GM12878 (cell line): ENCODE measurements around the gene FLAD1. TPM values are rescaled to one million over a fixed set of nuclear protein-coding genes. Genes with fewer than 3 reads are reported as not detected.

Experiments used
- CBX5 ChIP-seq: sonication (generic); IDR thresholded peaks from 2 replicates; pipeline ENCODE4 v1.6.1; 2016; ENCODE audit warnings: low read depth, moderate library complexity, mild to moderate bottlenecking, inconsistent platforms
- CHD1 ChIP-seq: IDR thresholded peaks from 2 replicates; pipeline ENCODE4 v1.6.1; 2012; ENCODE audit warnings: low read depth, low read length, improper control_type of control experiment
- E2F8 ChIP-seq: fragments of 450-650 bp; IDR thresholded peaks from 2 replicates; pipeline ENCODE4 v1.6.1; 2018; ENCODE audit warnings: mild to moderate bottlenecking, low read depth, moderate library complexity; ENCODE audit not compliant: partially characterized antibody
- EZH2 ChIP-seq: IDR thresholded peaks from 2 replicates; pipeline ENCODE4 v1.6.1; 2012; ENCODE audit warnings: low read depth, mild to moderate bottlenecking, control low read depth, inconsistent platforms, low read length, borderline replicate concordance; ENCODE audit not compliant: control insufficient read depth
- FOS ChIP-seq: IDR thresholded peaks from 3 replicates; pipeline ENCODE4 v1.6.1; 2011; ENCODE audit warnings: borderline replicate concordance; ENCODE audit not compliant: insufficient read length; ENCODE audit errors: extremely low read depth
- IRF3 ChIP-seq: fragments of 450-650 bp; IDR thresholded peaks from 2 replicates; pipeline ENCODE4 v1.6.1; 2014; ENCODE audit warnings: mild to moderate bottlenecking
- NFYA ChIP-seq: IDR thresholded peaks from 2 replicates; pipeline ENCODE4 v1.6.1; 2011; ENCODE audit warnings: low read depth, mild to moderate bottlenecking, low read length, improper control_type of control experiment, borderline replicate concordance
- NFYB ChIP-seq: IDR thresholded peaks from 2 replicates; pipeline ENCODE4 v1.6.1; 2011; ENCODE audit warnings: low read depth, mild to moderate bottlenecking, low read length, improper control_type of control experiment, moderate library complexity; ENCODE audit not compliant: insufficient read depth
- POLR2A ChIP-seq: IDR thresholded peaks from 2 replicates; pipeline ENCODE4 v1.6.1; 2011; ENCODE audit warnings: low read depth, mild to moderate bottlenecking, low read length
- RAD21 ChIP-seq: IDR thresholded peaks from 2 replicates; pipeline ENCODE4 v1.6.1; 2011; ENCODE audit warnings: mild to moderate bottlenecking, low read depth, low read length, moderate library complexity; ENCODE audit not compliant: insufficient read depth
- RUNX3 ChIP-seq: IDR thresholded peaks from 2 replicates; pipeline ENCODE4 v1.6.1; 2012; ENCODE audit warnings: low read length, inconsistent platforms
- SP1 ChIP-seq: IDR thresholded peaks from one replicate; pipeline ENCODE4 v1.6.1; 2011; ENCODE audit warnings: low read depth, low read length
- SPI1 ChIP-seq: IDR thresholded peaks from 2 replicates; pipeline ENCODE4 v1.6.1; 2011; ENCODE audit warnings: low read depth, mild to moderate bottlenecking, low read length, moderate library complexity, borderline replicate concordance; ENCODE audit not compliant: insufficient read depth
- ZNF207 ChIP-seq: fragments of 450-650 bp; IDR thresholded peaks from 2 replicates; pipeline ENCODE4 v1.6.1; 2014; ENCODE audit warnings: antibody characterized with exemption, mild to moderate bottlenecking, borderline replicate concordance
- ZNF274 ChIP-seq: IDR thresholded peaks from one replicate; pipeline ENCODE4 v1.8.0; 2011; ENCODE audit not compliant: insufficient read length, insufficient read depth
- polyA plus RNA-seq, 11 experiments: library from polyadenylated mRNA; depleted of rRNA in 4 of 11; unstranded in 6 of 11; stranded (reverse) in 5 of 11; fragments of >200 nt; fragmentation: Nextera tagmentation in 4 of 11; fragmentation: Illumina TruSeq in 1 of 11; extraction: Ambion mirVana in 4 of 11; extraction: Trizol in 1 of 11; gene quantifications; 1 replicate in 1 of 11; 2 replicates in 10 of 11; pipeline versions ENCODE4 v1.2.1 to v1.2.3, GENCODE V29; 2011 to 2016; ENCODE audit warnings: inconsistent platforms in 2 of 11, missing spikeins in 2 of 11, low read depth in 1 of 11
- total RNA-seq, 4 experiments: library from RNA; depleted of rRNA in 3 of 4; stranded (reverse); fragments of >200 nt in 3 of 4; fragmentation: Illumina TruSeq in 1 of 4; extraction: Trizol in 1 of 4; gene quantifications; 2 replicates each; pipeline versions ENCODE4 v1.2.1 to v1.2.3, GENCODE V29; 2013 to 2021

Gene FLAD1
- total and polyA plus RNA-seq, 10 of the 15 experiments (the other 5 are each of a cell fraction or from before 2014, with no cell fraction given): 22.9 to 93.4 (median 56.6) TPM

GRCh38 chr1:154955718-154956543 is 27.2 kb upstream of the FLAD1 start, which contains the start of gene PBXIP1 (continued):
- TF ChIP-seq IRF3 (no peak), SPI1 (0 out of 2 replicates have a peak, but pooled peaks have one; percentile 19), CHD1 (0 out of 2 replicates have a peak, but pooled peaks have one; percentile 59), POLR2A (peak; percentile 68), RUNX3 (peak; percentile 18; the same call in 1 of the 2 replicates), ZNF274 (no peak), SP1 (peak; percentile 70), RAD21 (peak; percentile 25; the same call in 1 of the 2 replicates), EZH2 (no peak), NFYA (peak; percentile 8; the same call in 1 of the 2 replicates), E2F8 (no peak), ZNF207 (no peak), FOS (peak; percentile 35), CBX5 (no peak), NFYB (peak; percentile 75)
